Hindlimb muscle (tissue), 1 donor: ENCODE results near the gene UGT2B7. TPM values are rescaled to one million over a fixed set of nuclear protein-coding genes. Genes with fewer than 3 reads are reported as not detected.
"Not testable (repeated sequence)": the region's sequence is repeated elsewhere in the genome, so short reads cannot be mapped to it uniquely, and the experiment has no call there.

Source experiments
- DNase-seq: peaks from one replicate; pipeline ENCODE4 v3.0.0-alpha.2; 2013
- polyA plus RNA-seq: library from polyadenylated mRNA; unstranded; fragments of 120-200 nt; gene quantifications from one replicate; pipeline ENCODE4 v1.2.1, GENCODE V29; 2013; ENCODE audit not compliant: insufficient read length

Gene UGT2B7
- polyA plus RNA-seq: not detected

- DNase-seq: no peak
Observed at GRCh38 chr4:69096111-69096656, at the start of gene UGT2B7. UGT2B7 (plus strand) TSS chr4:69096474; CDS start chr4:69096521, 47 bp downstream.

- DNase-seq: no peak
Observed at GRCh38 chr4:69049860-69050259, 46.4 kb upstream of the UGT2B7 start.

- DNase-seq: not testable (repeated sequence)
Observed at GRCh38 chr4:69050853-69051575, 45.3 kb upstream of the UGT2B7 start.

- no peak for DNase-seq
Observed at GRCh38 chr4:69051576-69051943, 44.7 kb upstream of the UGT2B7 start.

- not testable (repeated sequence) for DNase-seq
Observed at GRCh38 chr4:69053309-69053885, 42.9 kb upstream of the UGT2B7 start.

GRCh38 chr4:69054033-69054432 is 42.2 kb upstream of the UGT2B7 start:
- not testable (repeated sequence) for DNase-seq

- no peak for DNase-seq
Observed at GRCh38 chr4:69054578-69055200, 41.6 kb upstream of the UGT2B7 start.

GRCh38 chr4:69056150-69056549 is 40.1 kb upstream of the UGT2B7 start:
- DNase-seq: no peak

GRCh38 chr4:69056921-69057550 is 39.2 kb upstream of the UGT2B7 start:
- no peak for DNase-seq

GRCh38 chr4:69057620-69058409 is 38.5 kb upstream of the UGT2B7 start:
- no peak for DNase-seq

GRCh38 chr4:69058410-69059059 is 37.7 kb upstream of the UGT2B7 start:
- no peak for DNase-seq

- DNase-seq: no peak
Observed at GRCh38 chr4:69060651-69061308, 35.5 kb upstream of the UGT2B7 start.

GRCh38 chr4:69064391-69064790 is 31.9 kb upstream of the UGT2B7 start:
- no peak for DNase-seq

- DNase-seq: no peak
Observed at GRCh38 chr4:69066945-69067344, 29.3 kb upstream of the UGT2B7 start.

- DNase-seq: no peak
Observed at GRCh38 chr4:69069085-69069484, 27.2 kb upstream of the UGT2B7 start.

- DNase-seq: no peak
Observed at GRCh38 chr4:69070590-69070989, 25.7 kb upstream of the UGT2B7 start.

GRCh38 chr4:69071286-69071685 is 25.0 kb upstream of the UGT2B7 start:
- DNase-seq: no peak

- no peak for DNase-seq
Observed at GRCh38 chr4:69073375-69073774, 22.9 kb upstream of the UGT2B7 start.

GRCh38 chr4:69075061-69075792 is 21.0 kb upstream of the UGT2B7 start:
- no peak for DNase-seq

GRCh38 chr4:69078852-69079251 is 17.4 kb upstream of the UGT2B7 start:
- no peak for DNase-seq
